ENCODE measurements around the gene AIMP2. TPM values are rescaled to one million over a fixed set of nuclear protein-coding genes. Genes with fewer than 3 reads are reported as not detected.
"Not testable (repeated sequence)": the region's sequence is repeated elsewhere in the genome, so short reads cannot be mapped to it uniquely, and the experiment has no call there.

Gene AIMP2
- total and polyA plus RNA-seq, 2 of the 8 experiments (the other 6 are each of a cell fraction or from before 2014, with no cell fraction given), result 85.6 to 99.0 TPM

- TF ChIP-seq SP1 (IDR thresholded peaks at IDR 0.05; ENCODE audit: low read depth, low read length), result no peak
- no peak for TF ChIP-seq KDM5A (IDR thresholded peaks at IDR 0.05; ENCODE audit: low read length)
- no peak for TF ChIP-seq USF2 (IDR thresholded peaks at IDR 0.05; ENCODE audit: low read length)
- TF ChIP-seq CEBPB (IDR thresholded peaks at IDR 0.05; ENCODE audit: low read depth, low read length), result no peak
- no peak for TF ChIP-seq RAD21 (IDR thresholded peaks at IDR 0.05 in 1 of 2, conservative IDR thresholded peaks at IDR 0.05 in 1 of 2; ENCODE audit: low read depth in 2 of 2, low read length in 2 of 2)
- no peak for TF ChIP-seq KDM1A (IDR thresholded peaks at IDR 0.05; ENCODE audit: borderline replicate concordance, low read length)
- no peak for TF ChIP-seq POU5F1 (IDR thresholded peaks at IDR 0.05; ENCODE audit: low read depth, low read length)
- no peak for TF ChIP-seq RXRA (IDR thresholded peaks at IDR 0.05; ENCODE audit: insufficient read depth, low read depth, low read length)
These were observed 40.7 kb downstream of the AIMP2 start (continued) for GRCh38 chr7:6049780-6050179.

- H3K9ac ChIP-seq (replicated peaks in 1 of 4; ENCODE audit: extremely low read depth in 1 of 4, low read depth in 3 of 4, low read length in 3 of 4); H3K4me1 ChIP-seq (replicated peaks in 1 of 4; ENCODE audit: control insufficient read depth in 3 of 4, insufficient read depth in 4 of 4, low read length in 3 of 4); H3K56ac ChIP-seq (replicated peaks; ENCODE audit: insufficient read length, low read depth, low read length); H2BK12ac ChIP-seq (ENCODE audit: low read depth, low read length); H3K18ac ChIP-seq (ENCODE audit: extremely low read depth, low read length); H3K14ac ChIP-seq (ENCODE audit: insufficient read length); H3K27ac ChIP-seq (ENCODE audit: low read depth, low read length); H3K9me3 ChIP-seq (ENCODE audit: insufficient read depth in 2 of 2, low read depth in 1 of 2, low read length in 1 of 2); H3K79me1 ChIP-seq (ENCODE audit: low read depth, low read length); H4K91ac ChIP-seq (replicated peaks; ENCODE audit: insufficient read length, low read length); H3K23me2 ChIP-seq (ENCODE audit: low read depth, low read length); CTCF ChIA-PET (ENCODE audit: partially characterized antibody); H2BK120ac ChIP-seq (replicated peaks; ENCODE audit: low read depth, low read length); FAIRE-seq; H2BK5ac ChIP-seq (ENCODE audit: low read depth, low read length); H2BK15ac ChIP-seq (ENCODE audit: low read length); H3K4me3 ChIP-seq (ENCODE audit: extremely low read depth in 1 of 4, insufficient read depth in 2 of 4, low read depth in 3 of 4, low read length in 4 of 4); DNase-seq (ENCODE audit: low read depth in 1 of 2, low spot score in 2 of 2); H2BK20ac ChIP-seq (ENCODE audit: low read length); H3K23ac ChIP-seq (ENCODE audit: insufficient read length); H2AFZ ChIP-seq (ENCODE audit: low read length); H4K8ac ChIP-seq (ENCODE audit: extremely low read depth, insufficient read depth, low read length); H3K4me2 ChIP-seq (ENCODE audit: insufficient read depth in 1 of 2, low read depth in 2 of 2, low read length in 2 of 2); H3K27me3 ChIP-seq (replicated peaks in 1 of 4; ENCODE audit: control insufficient read depth in 3 of 4, extremely low read depth in 1 of 4, insufficient read depth in 3 of 4, low read length in 3 of 4); H4K5ac ChIP-seq (ENCODE audit: insufficient read length, low read depth, low read length); H2AK5ac ChIP-seq (ENCODE audit: low read depth, low read length); POLR2A ChIA-PET (ENCODE audit: partially characterized antibody); H4K20me1 ChIP-seq (replicated peaks in 1 of 2; ENCODE audit: control insufficient read depth in 1 of 2, insufficient read depth in 2 of 2, low read length in 2 of 2); H3K4ac ChIP-seq (replicated peaks; ENCODE audit: insufficient read length, low read depth, low read length): not testable (repeated sequence)
- WGBS, 2 experiments (ENCODE audit: extremely low coverage in 1 of 2, insufficient coverage in 1 of 2, insufficient read length in 1 of 2, insufficient replicate concordance in 2 of 2, low coverage in 1 of 2, low lambda C conversion rate in 2 of 2, missing lambda C conversion rate in 1 of 2), result 92% methylated on average over 8 of the region's 9 CpGs; no CpG with 5 or more reads in 1 of the 2 experiments
- Histone ChIP-seq H3K36me3 (ENCODE audit: control insufficient read depth in 2 of 4, insufficient read depth in 4 of 4, low read length in 3 of 4) (peaks cover 4 to 44% (median 19%) of the 10 kb centered on the region in 4 experiments; a peak in 7 of 8 replicates), H3K79me2 (ENCODE audit: control insufficient read depth in 1 of 2, insufficient read depth in 2 of 2, low read length in 2 of 2) (peaks cover 0 to 17% of the 10 kb centered on the region in 2 experiments; a peak in 1 of 4 replicates)
These were observed 42.1 kb downstream of the AIMP2 start for GRCh38 chr7:6051185-6051584.

All from H1 (cell line).